Measurements from ENCODE around the gene NOTCH1.
A peak's percentile ranks its signal among the peaks of the same experiment; 100 is the strongest.

The NOTCH1 gene

GRCh38 chr9:136482793-136483588 lies 62.9 kb downstream of the NOTCH1 start, which contains the start of gene SEC16A:
TSS of gene SEC16A (minus strand) at chr9:136483040. CDS start at chr9:136477615, 5,425 bp downstream.
- peak within 1 kb of the TSS; percentile 99 for H3K9ac ChIP-seq (ENCODE audit: low read length)
- TF ChIP-seq EZH2 (optimal IDR thresholded peaks at IDR 0.05; ENCODE audit: low read depth, low read length): no peak
- no peak for TF ChIP-seq CTCF (IDR thresholded peaks at IDR 0.05; ENCODE audit: low read length)
- no peak for TF ChIP-seq EZH2phosphoT487 (IDR thresholded peaks at IDR 0.05; ENCODE audit: low read length)
- H3K4me2 ChIP-seq (ENCODE audit: low read depth, low read length): peak within 1 kb of the TSS; percentile 93
- no peaks in the 10 kb centered on the region for H3K36me3 ChIP-seq (replicated peaks; ENCODE audit: insufficient read depth, low read length)
- H3K27me3 ChIP-seq (replicated peaks; ENCODE audit: insufficient read depth, low read length): peaks cover 20% of the 10 kb centered on the region
- H3K9me2 ChIP-seq (replicated peaks; ENCODE audit: insufficient read depth, low read length): no peaks in the 10 kb centered on the region
- DNase-seq: peak; percentile 97
- peak within 1 kb of the TSS; percentile 93 for H2AFZ ChIP-seq (ENCODE audit: low read length)
- peaks cover 49% of the 10 kb centered on the region for H3K79me2 ChIP-seq (ENCODE audit: low read length)
- H3K9me3 ChIP-seq (replicated peaks; ENCODE audit: insufficient read depth, low read length): no peaks in the 10 kb centered on the region
- peak within 1 kb of the TSS; percentile 100 for H3K27ac ChIP-seq (ENCODE audit: low read length)
- peak within 1 kb of the TSS; percentile 96 for H3K4me3 ChIP-seq (ENCODE audit: low read length)
- peaks cover 17% of the 10 kb centered on the region for H3K4me1 ChIP-seq (ENCODE audit: low read length)
- H3F3A ChIP-seq (ENCODE audit: insufficient read depth, low read length): peaks cover 12% of the 10 kb centered on the region; the same call in 1 of the 2 replicates
- H4K20me1 ChIP-seq (ENCODE audit: insufficient read depth, low read length): peaks cover 20% of the 10 kb centered on the region

- Histone ChIP-seq H3F3A (ENCODE audit: insufficient read depth, low read length) (peaks cover 12% of the 10 kb centered on the region; the same call in 1 of the 2 replicates), H3K36me3 (replicated peaks; ENCODE audit: insufficient read depth, low read length) (0 out of 2 replicates have a peak, but pooled peaks cover 2% of the 10 kb centered on the region), H3K4me3 (ENCODE audit: low read length) (peak overlapping the region; percentile 96), H2AFZ (ENCODE audit: low read length) (peak overlapping the region; percentile 11; the same call in 1 of the 2 replicates), H4K20me1 (ENCODE audit: insufficient read depth, low read length) (peaks cover 24% of the 10 kb centered on the region), H3K9me2 (replicated peaks; ENCODE audit: insufficient read depth, low read length) (no peaks in the 10 kb centered on the region), H3K4me2 (ENCODE audit: low read depth, low read length) (peak overlapping the region; percentile 93), H3K27me3 (replicated peaks; ENCODE audit: insufficient read depth, low read length) (peaks cover 12% of the 10 kb centered on the region), H3K9me3 (replicated peaks; ENCODE audit: insufficient read depth, low read length) (no peaks in the 10 kb centered on the region), H3K79me2 (ENCODE audit: low read length) (peaks cover 56% of the 10 kb centered on the region), H3K9ac (ENCODE audit: low read length) (peak overlapping the region; percentile 95), H3K27ac (ENCODE audit: low read length) (peak overlapping the region; percentile 79), H3K4me1 (ENCODE audit: low read length) (peaks cover 17% of the 10 kb centered on the region)
- TF ChIP-seq EZH2phosphoT487 (IDR thresholded peaks at IDR 0.05; ENCODE audit: low read length): no peak
- no peak for TF ChIP-seq EZH2 (optimal IDR thresholded peaks at IDR 0.05; ENCODE audit: low read depth, low read length)
- TF ChIP-seq CTCF (IDR thresholded peaks at IDR 0.05; ENCODE audit: low read length): no peak
- DNase-seq: peak; percentile 33
Measured at GRCh38 chr9:136482046-136482792, 63.6 kb downstream of the NOTCH1 start.

- H3K9me3 ChIP-seq (replicated peaks; ENCODE audit: insufficient read depth, low read length): no peaks in the 10 kb centered on the region
- no peak overlapping the region for H2AFZ ChIP-seq (ENCODE audit: low read length)
- peaks cover 12% of the 10 kb centered on the region; the same call in 1 of the 2 replicates for H3F3A ChIP-seq (ENCODE audit: insufficient read depth, low read length)
- DNase-seq: no peak
- peak overlapping the region; percentile 93 for H3K4me2 ChIP-seq (ENCODE audit: low read depth, low read length)
- peak overlapping the region; percentile 96 for H3K4me3 ChIP-seq (ENCODE audit: low read length)
- peak overlapping the region; percentile 95; the same call in 1 of the 2 replicates for H3K9ac ChIP-seq (ENCODE audit: low read length)
- H3K9me2 ChIP-seq (replicated peaks; ENCODE audit: insufficient read depth, low read length): no peaks in the 10 kb centered on the region
- peak overlapping the region; percentile 79; the same call in 1 of the 2 replicates for H3K27ac ChIP-seq (ENCODE audit: low read length)
- 0 out of 2 replicates have a peak, but pooled peaks cover 8% of the 10 kb centered on the region for H3K36me3 ChIP-seq (replicated peaks; ENCODE audit: insufficient read depth, low read length)
- peaks cover 5% of the 10 kb centered on the region; the same call in 1 of the 2 replicates for H3K27me3 ChIP-seq (replicated peaks; ENCODE audit: insufficient read depth, low read length)
- peaks cover 17% of the 10 kb centered on the region for H3K4me1 ChIP-seq (ENCODE audit: low read length)
- H4K20me1 ChIP-seq (ENCODE audit: insufficient read depth, low read length): peaks cover 24% of the 10 kb centered on the region
- TF ChIP-seq CTCF (IDR thresholded peaks at IDR 0.05; ENCODE audit: low read length): no peak
- no peak for TF ChIP-seq EZH2 (optimal IDR thresholded peaks at IDR 0.05; ENCODE audit: low read depth, low read length)
- TF ChIP-seq EZH2phosphoT487 (IDR thresholded peaks at IDR 0.05; ENCODE audit: low read length): no peak
- H3K79me2 ChIP-seq (ENCODE audit: low read length): peaks cover 63% of the 10 kb centered on the region
Measured at GRCh38 chr9:136481558-136481957, 64.3 kb downstream of the NOTCH1 start.
